HPDE6-E6E7 (cell line): Measurements from ENCODE around the gene ZBTB22.
"Not testable (repeated sequence)": the region's sequence is repeated elsewhere in the genome, so short reads cannot be mapped to it uniquely, and the experiment has no call there.

Source experiments
- DNase-seq: peaks from one replicate; pipeline ENCODE4 v3.0.0; 2011; ENCODE audit warnings: missing footprints; ENCODE audit errors: extremely low spot score

Gene ZBTB22

GRCh38 chr6:33299237-33299944 lies 18.2 kb downstream of the ZBTB22 start:
- DNase-seq = peak; percentile 73

GRCh38 chr6:33298773-33299236 lies 18.7 kb downstream of the ZBTB22 start, which contains the start of gene RGL2:
Gene RGL2 (minus strand): TSS chr6:33298942. CDS start chr6:33298610, 332 bp downstream.
- peak; percentile 22 for DNase-seq

GRCh38 chr6:33297956-33298772 lies 19.4 kb downstream of the ZBTB22 start:
- peak; percentile 86 for DNase-seq

GRCh38 chr6:33297406-33297955 lies 20.1 kb downstream of the ZBTB22 start:
- DNase-seq = peak; percentile 72

GRCh38 chr6:33296797-33297405 lies 20.6 kb downstream of the ZBTB22 start:
- no peak for DNase-seq

- DNase-seq = no peak
Observed at GRCh38 chr6:33295621-33296369, 21.7 kb downstream of the ZBTB22 start.

- no peak for DNase-seq
Observed at GRCh38 chr6:33294086-33294823, 23.3 kb downstream of the ZBTB22 start.

GRCh38 chr6:33292996-33293682 lies 24.4 kb downstream of the ZBTB22 start:
- no peak for DNase-seq

GRCh38 chr6:33290459-33290858 lies 27.1 kb downstream of the ZBTB22 start:
- DNase-seq = no peak

GRCh38 chr6:33289784-33290315 lies 27.7 kb downstream of the ZBTB22 start:
- no peak for DNase-seq

- DNase-seq = peak; percentile 96
Observed at GRCh38 chr6:33288921-33289783, 28.4 kb downstream of the ZBTB22 start, which contains the start of the genes PFDN6 and WDR46. Gene PFDN6 (plus strand): TSS chr6:33289601. CDS start chr6:33289857, 256 bp downstream. Gene WDR46 (minus strand): TSS chr6:33289239. CDS start chr6:33289170, 69 bp downstream.

GRCh38 chr6:33288141-33288920 lies 29.2 kb downstream of the ZBTB22 start:
- DNase-seq = no peak

GRCh38 chr6:33286946-33287914 lies 30.3 kb downstream of the ZBTB22 start:
- DNase-seq = no peak

GRCh38 chr6:33285214-33285613 lies 32.3 kb downstream of the ZBTB22 start:
- DNase-seq = not testable (repeated sequence)

- DNase-seq = no peak
Observed at GRCh38 chr6:33280539-33280938, 37.0 kb downstream of the ZBTB22 start.

- peak; percentile 72 for DNase-seq
Observed at GRCh38 chr6:33279971-33280511, 37.5 kb downstream of the ZBTB22 start.
